Stimulated activated CD8-positive, alpha-beta memory T cell treated with anti-CD3 and anti-CD28 coated beads, Interleukin-7, amount 100 ng/mL, for 24 hours (primary cell): Measurements from ENCODE around the gene OR7G3.

ENCODE experiments used
- DNase-seq: peaks from one replicate; pipeline ENCODE4 v3.0.0-alpha.2; 2020; ENCODE audit warnings: low read depth

Gene OR7G3

GRCh38 chr19:9126900-9127405 lies at the start of gene OR7G3:
OR7G3 (minus strand) TSS chr19:9126950; CDS start chr19:9126950, 0 bp downstream.
- DNase-seq: no peak

GRCh38 chr19:9175326-9175725 lies 48.6 kb upstream of the OR7G3 start:
- DNase-seq: no peak

- DNase-seq: no peak
These were observed 44.7 kb upstream of the OR7G3 start for GRCh38 chr19:9171393-9171991.

DNA sequence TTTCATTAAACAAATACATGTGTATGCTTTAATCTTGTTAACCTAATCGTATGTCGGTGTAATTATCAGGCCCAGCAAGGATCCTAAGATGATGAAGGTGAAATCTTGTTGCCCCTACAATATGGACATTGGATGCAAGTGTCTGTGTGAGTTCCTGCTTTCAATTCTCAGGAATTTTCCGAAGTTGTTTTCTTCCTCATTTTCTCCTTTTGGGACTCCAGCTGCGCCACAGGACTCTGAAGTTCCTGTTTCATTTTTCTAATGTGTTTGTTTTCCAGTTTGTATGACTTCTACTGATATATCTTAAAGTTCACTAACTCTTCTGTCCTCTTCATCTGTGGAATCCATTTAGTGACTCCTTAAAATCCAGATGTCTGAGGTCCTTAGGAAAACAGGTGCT lies 40.1 kb upstream of the OR7G3 start:
- DNase-seq: no peak

GRCh38 chr19:9165261-9165660 lies 38.5 kb upstream of the OR7G3 start:
- no peak for DNase-seq

- no peak for DNase-seq
These were observed 34.7 kb upstream of the OR7G3 start for GRCh38 chr19:9161427-9161826.

- no peak for DNase-seq
These were observed 33.1 kb upstream of the OR7G3 start for GRCh38 chr19:9159891-9160290.

- DNase-seq: no peak
These were observed 29.6 kb upstream of the OR7G3 start for GRCh38 chr19:9156304-9156703.

DNA sequence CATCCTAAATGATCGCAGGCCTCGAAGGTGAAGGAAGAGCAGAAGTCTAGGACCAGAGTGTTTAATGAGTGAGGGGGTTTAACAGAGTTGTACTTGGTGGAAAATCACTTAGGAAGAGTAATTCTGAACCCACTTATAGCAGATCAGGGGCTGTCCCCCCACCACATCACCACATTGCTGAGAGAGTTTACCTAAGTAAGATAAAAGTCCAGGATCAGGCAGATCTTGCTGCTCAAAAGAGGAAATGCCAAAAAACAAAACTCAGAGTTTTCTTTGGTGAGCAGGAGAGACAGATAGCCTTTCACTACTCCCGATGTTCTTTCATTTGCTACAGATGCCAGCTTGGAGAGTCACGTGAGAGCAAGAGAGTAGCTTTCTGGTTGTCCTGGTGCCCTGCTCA lies 28.8 kb upstream of the OR7G3 start:
- no peak for DNase-seq

DNA sequence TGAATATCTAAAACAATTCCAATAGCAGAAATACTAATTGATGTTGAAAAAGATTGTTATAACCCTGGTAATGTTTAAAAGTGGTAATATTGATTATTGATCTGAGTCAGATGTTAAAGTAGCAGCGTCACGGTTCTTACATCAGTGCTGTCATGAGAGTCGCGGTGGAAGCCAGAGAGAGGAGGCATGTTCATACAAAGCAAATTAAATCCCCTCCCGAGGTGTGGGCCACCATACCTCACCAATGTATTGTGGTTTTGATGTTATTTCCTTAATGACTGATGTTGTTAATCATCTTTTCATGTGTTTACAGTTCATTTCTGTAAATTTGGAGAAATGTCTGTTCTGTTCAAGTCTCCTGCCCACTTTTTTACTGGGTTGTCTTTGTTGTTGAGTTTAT lies 24.6 kb upstream of the OR7G3 start:
- no peak for DNase-seq

GRCh38 chr19:9150650-9151049 lies 23.9 kb upstream of the OR7G3 start:
- DNase-seq: no peak

DNA sequence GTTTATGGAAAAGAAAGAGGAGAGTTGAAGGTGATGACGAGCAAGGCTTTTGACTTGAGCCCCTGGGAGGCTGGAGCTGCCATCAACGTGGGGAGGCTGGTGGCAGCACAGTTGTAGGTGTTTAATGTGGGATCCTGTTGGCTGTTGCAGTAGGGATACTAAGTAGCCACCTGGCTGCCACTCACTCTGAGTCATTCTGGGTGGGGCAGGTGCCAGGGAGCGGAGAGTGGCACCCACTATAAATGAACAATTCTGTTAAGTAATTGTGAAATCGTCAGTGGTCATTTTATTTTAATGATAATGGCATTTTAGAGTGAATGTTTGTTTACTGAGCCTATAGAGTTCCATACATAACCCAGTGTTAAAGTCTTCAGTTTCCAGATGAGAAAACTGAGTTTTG lies 23.2 kb upstream of the OR7G3 start:
- DNase-seq: no peak

- no peak for DNase-seq
These were observed 21.9 kb upstream of the OR7G3 start for GRCh38 chr19:9148697-9149096.

DNA sequence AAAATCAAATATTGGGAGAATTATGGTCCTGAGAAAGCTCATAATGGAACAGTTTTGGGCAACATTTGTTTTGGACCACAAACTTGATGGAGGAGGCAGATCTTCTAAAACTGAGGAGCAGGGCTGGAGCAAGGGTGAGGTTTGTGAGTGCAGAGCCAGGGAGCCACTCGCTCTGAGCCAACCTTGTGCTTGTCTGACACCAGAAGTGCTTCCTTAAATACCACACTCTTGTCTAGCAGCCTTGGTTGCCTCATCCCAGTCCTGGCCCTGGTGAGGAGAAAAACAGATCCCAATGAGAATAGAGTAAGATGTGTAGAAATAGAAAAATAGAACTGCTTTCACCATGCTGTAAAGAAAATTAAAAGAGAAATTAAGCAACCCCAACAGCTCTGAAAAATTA lies 20.1 kb upstream of the OR7G3 start:
- no peak for DNase-seq

GRCh38 chr19:9144920-9145319 lies 18.2 kb upstream of the OR7G3 start:
- no peak for DNase-seq

- DNase-seq: peak; percentile 78
These were observed 13.6 kb upstream of the OR7G3 start, which contains the start of gene ZNF317 for GRCh38 chr19:9140159-9140874. ZNF317 (plus strand) TSS chr19:9140397; CDS start chr19:9156017, 15,620 bp downstream.

- DNase-seq: no peak
These were observed 12.9 kb upstream of the OR7G3 start for GRCh38 chr19:9139609-9140158.

DNA sequence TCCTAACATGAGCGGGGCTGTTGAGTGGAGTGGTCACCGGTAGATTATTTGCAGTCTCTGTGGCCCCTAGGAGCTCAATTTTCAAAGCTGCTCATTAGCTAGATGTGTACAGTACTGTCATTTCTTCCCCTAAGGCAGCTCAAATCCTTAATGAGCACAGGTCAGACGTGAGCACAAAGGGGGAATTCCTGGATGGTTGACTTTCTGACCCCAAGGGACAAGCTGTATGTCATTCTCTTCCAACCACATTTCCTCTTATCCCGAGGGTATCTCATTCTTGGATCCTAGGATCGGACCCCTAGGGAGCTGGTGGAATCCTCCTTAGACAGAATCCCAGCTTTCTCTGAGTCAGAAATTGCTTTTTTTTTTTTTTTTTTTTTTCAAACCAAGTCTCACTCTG lies 5.7 kb upstream of the OR7G3 start:
- no peak for DNase-seq

GRCh38 chr19:9130965-9131364 lies 4.2 kb upstream of the OR7G3 start:
- no peak for DNase-seq

- no peak for DNase-seq
These were observed 1.4 kb upstream of the OR7G3 start for GRCh38 chr19:9128171-9128570.

DNA sequence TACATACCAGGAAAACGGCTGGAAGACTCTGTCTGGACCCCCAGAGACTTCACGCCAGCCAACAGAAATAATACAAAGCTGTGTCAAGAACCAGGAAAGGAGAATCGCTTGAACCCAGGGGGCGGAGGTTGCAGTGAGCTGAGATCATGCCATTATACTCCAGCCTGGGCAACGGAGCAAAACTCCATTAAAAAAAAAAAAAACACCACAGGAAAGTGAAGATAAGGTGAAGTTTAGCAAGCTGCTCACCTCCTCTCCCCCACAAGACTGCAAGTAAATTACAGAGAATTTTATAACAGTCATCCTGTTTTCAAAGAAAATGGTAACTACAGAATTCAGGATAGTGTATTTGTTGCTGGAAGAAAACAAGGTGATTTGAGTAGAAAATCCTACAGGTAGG lies 10.2 kb downstream of the OR7G3 start:
- DNase-seq: no peak

GRCh38 chr19:9115307-9115813 lies 11.4 kb downstream of the OR7G3 start, which contains the start of gene OR7G1:
OR7G1 (minus strand) TSS chr19:9115763; CDS start chr19:9115763, 0 bp downstream.
- no peak for DNase-seq

DNA sequence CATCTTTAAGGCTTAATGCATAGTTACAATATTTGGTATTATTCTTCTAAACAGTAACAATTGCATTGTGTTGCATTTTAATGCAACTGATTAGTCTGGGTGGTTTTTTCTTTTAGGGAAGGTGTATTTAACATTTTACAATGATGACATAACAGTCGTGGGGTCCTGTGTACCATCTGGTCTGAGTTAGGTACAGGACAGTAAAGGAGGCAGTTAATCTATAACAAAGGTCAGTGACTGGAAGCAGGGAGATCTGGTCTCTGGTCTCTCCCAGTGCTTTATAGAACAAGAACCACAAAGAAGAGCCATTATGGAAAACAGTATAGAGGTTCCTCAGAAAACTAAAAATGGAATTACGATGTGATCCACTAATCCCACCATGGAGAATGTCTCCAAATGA lies 16.8 kb downstream of the OR7G3 start:
- no peak for DNase-seq
